Activated CD4-positive, alpha-beta T cell treated with anti-CD3 and anti-CD28 coated beads for 36 hours (primary cell): ENCODE measurements around the gene REC114. TPM values are rescaled to one million over a fixed set of nuclear protein-coding genes. Genes with fewer than 3 reads are reported as not detected.

Experiments
- ATAC-seq: fragments of 200-7000 bp; cut with Tn5 transposase; one replicate; pipeline ENCODE4 v1.10.0; 2021; ENCODE audit warnings: mild to moderate bottlenecking, moderate library complexity
- CTCF ChIA-PET: fragments of 350-600 bp; sonication (Branson Sonifier 250); formaldehyde crosslinking; loops from one replicate; lab custom pipeline; 2021; ENCODE audit warnings: antibody characterized with exemption; lab: Charles Lee
- POLR2A ChIA-PET: fragments of 350-600 bp; sonication (Branson Sonifier 250); formaldehyde crosslinking; loops from one replicate; lab custom pipeline; 2021; ENCODE audit warnings: antibody characterized with exemption, inconsistent platforms; lab: Charles Lee
- DNase-seq: peaks from one replicate; pipeline ENCODE4 v3.0.0-alpha.2; 2020
- H3K27ac Mint-ChIP-seq: one replicate; pipeline ENCODE4 v1.8.0; 2021; ENCODE audit warnings: mixed read lengths
- H3K27me3 Mint-ChIP-seq: one replicate; pipeline ENCODE4 v1.8.0; 2021; ENCODE audit warnings: mixed read lengths
- H3K36me3 Mint-ChIP-seq: one replicate; pipeline ENCODE4 v1.8.0; 2021; ENCODE audit warnings: low read depth, mixed read lengths
- H3K4me1 Mint-ChIP-seq: one replicate; pipeline ENCODE4 v1.8.0; 2021; ENCODE audit warnings: mixed read lengths
- H3K4me3 Mint-ChIP-seq: one replicate; pipeline ENCODE4 v1.8.0; 2021; ENCODE audit warnings: mild to moderate bottlenecking, moderate library complexity, mixed read lengths
- H3K9me3 Mint-ChIP-seq: one replicate; pipeline ENCODE4 v1.8.0; 2021; ENCODE audit warnings: low read depth, mixed read lengths
- intact Hi-C, 2 experiments: fragments of 100-400 bp; cut with DNase I in 1 of 2; cut with micrococcal nuclease in 1 of 2; formaldehyde crosslinking; loops; one replicate each; pipeline versions ENCODE4 v1.14.2 to v1.15.1; 2022 to 2024; cut with DNase I, micrococcal nuclease
- total RNA-seq, 2 experiments: library from RNA; stranded (reverse); gene quantifications; one replicate each; pipeline ENCODE4 v1.2.3, GENCODE V29; 2021

The REC114 gene
- total RNA-seq, 2 experiments from 2014 or later, result not detected

- Mint-ChIP-seq H3K36me3 (peaks cover 4% of the 10 kb centered on the region), H3K27me3 (no peaks in the 10 kb centered on the region), H3K9me3 (peaks cover 2% of the 10 kb centered on the region), H3K4me3 (no peak overlapping the region), H3K27ac (no peak overlapping the region), H3K4me1 (peaks cover 51% of the 10 kb centered on the region)
- POLR2A ChIA-PET, result interaction anchor here (1.2 kb wide), 1 partner anchor 10 kb away, joined by 4 read pairs; no protein-coding TSS in a partner anchor
- DNase-seq (no peak), ATAC-seq (no peak)
- intact Hi-C loops, result no loop called here
- CTCF ChIA-PET, result interaction anchor here (0.6 to 5.5 kb wide), 8 partner anchors 10 to 322 kb away, joined by 3 to 45 read pairs (median 4); no protein-coding TSS in a partner anchor
Observed at GRCh38 chr15:73607405-73607804, 164.4 kb downstream of the REC114 start.

GRCh38 chr15:73607843-73608242, 164.9 kb downstream of the REC114 start:
- peaks cover 4% of the 10 kb centered on the region for H3K36me3 Mint-ChIP-seq
- peaks cover 54% of the 10 kb centered on the region for H3K4me1 Mint-ChIP-seq
- CTCF ChIA-PET, result interaction anchor here (0.6 to 5.5 kb wide), 10 partner anchors 11 to 270 kb away, joined by 3 to 45 read pairs (median 4); no protein-coding TSS in a partner anchor
- ATAC-seq (no peak), DNase-seq (no peak)
- no peak overlapping the region for H3K27ac Mint-ChIP-seq
- H3K4me3 Mint-ChIP-seq, result no peak overlapping the region
- H3K27me3 Mint-ChIP-seq, result no peaks in the 10 kb centered on the region
- peaks cover 2% of the 10 kb centered on the region for H3K9me3 Mint-ChIP-seq
- POLR2A ChIA-PET, result interaction anchor here (1.2 kb wide), 1 partner anchor 9 kb away, joined by 4 read pairs; no protein-coding TSS in a partner anchor
- intact Hi-C loops, result no loop called here

GRCh38 chr15:73608475-73608874, 165.5 kb downstream of the REC114 start:
- Mint-ChIP-seq H3K27ac (no peak overlapping the region), H3K9me3 (peaks cover 2% of the 10 kb centered on the region), H3K4me1 (peaks cover 54% of the 10 kb centered on the region), H3K4me3 (no peak overlapping the region), H3K27me3 (no peaks in the 10 kb centered on the region), H3K36me3 (peaks cover 4% of the 10 kb centered on the region)
- no peak for DNase-seq
- intact Hi-C loops, result no loop called here
- no peak for ATAC-seq
- ChIA-PET CTCF (interaction anchor here (0.7 to 5.5 kb wide), 5 partner anchors 10 to 96 kb away, joined by 3 to 45 read pairs (median 7); no protein-coding TSS in a partner anchor), POLR2A (no interaction called here)

GRCh38 chr15:73608941-73609340, 166.0 kb downstream of the REC114 start:
- Mint-ChIP-seq H3K9me3 (peaks cover 2% of the 10 kb centered on the region), H3K36me3 (peaks cover 4% of the 10 kb centered on the region), H3K27ac (no peak overlapping the region), H3K4me1 (peaks cover 54% of the 10 kb centered on the region), H3K27me3 (no peaks in the 10 kb centered on the region), H3K4me3 (no peak overlapping the region)
- ChIA-PET CTCF (interaction anchor here (0.8 to 5.5 kb wide), 3 partner anchors 10 to 27 kb away, joined by 3 to 45 read pairs (median 7); no protein-coding TSS in a partner anchor), POLR2A (no interaction called here)
- DNase-seq, result no peak
- intact Hi-C loops, result no loop called here
- ATAC-seq, result peak; percentile 49

Other genes with a start within 250 kb of the REC114 start
- not detected for gene HCN4, start 74.2 kb upstream of the REC114 start, total RNA-seq
- gene NPTN, start 190.2 kb downstream of the REC114 start, total RNA-seq, result 10 to 100 TPM; 43.5 to 73.4 TPM
- gene CD276, start 241.2 kb downstream of the REC114 start, total RNA-seq, result 1 to 10 TPM; 2.6 to 3.0 TPM